Peyer's patch (tissue), 4 donors: ENCODE results near the gene SLC66A2. TPM values are rescaled to one million over a fixed set of nuclear protein-coding genes. Genes with fewer than 3 reads are reported as not detected.

Experiments used
- DNase-seq, 3 donors: peaks; one replicate each; pipeline ENCODE4 v3.0.0-alpha.2; 2017 to 2019
- H3K27ac ChIP-seq, 4 donors: fragments of 200-600 bp; sonication (generic); one replicate each; pipeline ENCODE4 v1.5.1; 2016 to 2019
- H3K27me3 ChIP-seq, 2 donors: fragments of 200-600 bp; sonication (generic); one replicate each; pipeline ENCODE4 v1.5.1; 2019
- H3K36me3 ChIP-seq, 3 donors: fragments of 200-600 bp; sonication (generic); one replicate each; pipeline ENCODE4 v1.5.1; 2016 to 2019
- H3K4me1 ChIP-seq, 4 donors: fragments of 200-600 bp; sonication (generic); one replicate each; pipeline ENCODE4 v1.5.1; 2016 to 2019
- H3K4me3 ChIP-seq, 4 donors: fragments of 200-600 bp; sonication (generic); 1 replicate in 3 of 4; 2 replicates in 1 of 4; pipeline ENCODE4 v1.5.1; 2016 to 2019; ENCODE audit warnings: mild to moderate bottlenecking in 1 of 4
- H3K9me3 ChIP-seq, 4 donors: fragments of 200-600 bp; sonication (generic); one replicate each; pipeline ENCODE4 v1.5.1; 2016 to 2019; ENCODE audit warnings: mild to moderate bottlenecking in 1 of 4
- POLR2A ChIP-seq, 2 donors: fragments of 450-650 bp; IDR thresholded peaks; one replicate each; pipeline ENCODE4 v1.5.1; 2017; ENCODE audit warnings: antibody characterized with exemption in 2 of 2, mild to moderate bottlenecking in 2 of 2, moderate library complexity in 2 of 2
- total RNA-seq, 4 donors: library from RNA; depleted of rRNA; stranded (reverse); fragments of >200 nt; gene quantifications; one replicate each; pipeline ENCODE4 v1.1.0, GENCODE V29; 2016
- TF ChIP-seq, protein P1 (sequence below), 6 experiments: fragments of 450-650 bp in 4 of 6; fragments of 200-600 bp in 2 of 6; sonication (generic) in 1 of 6; IDR thresholded peaks; one replicate each; pipeline ENCODE4 v1.5.1; 2017 to 2019; ENCODE audit warnings: antibody characterized with exemption in 6 of 6, mild to moderate bottlenecking in 3 of 6, moderate library complexity in 1 of 6

The SLC66A2 gene
- total RNA-seq, 4 donors from 2014 or later = 28.0 to 41.4 (median 34.9) TPM

- peak in 2 of 3 donors; percentile 21 to 44 for DNase-seq
- Histone ChIP-seq H3K27ac (peak overlapping the region in 2 of 4 donors; percentile 18 to 57), H3K9me3 (peaks cover 0 to 18% (median 1%) of the 10 kb centered on the region in 4 donors), H3K27me3 (no peaks in the 10 kb centered on the region), H3K4me1 (peaks cover 0 to 14% (median 0%) of the 10 kb centered on the region in 4 donors), H3K4me3 (no peak overlapping the region), H3K36me3 (peaks cover 0 to 12% (median 0%) of the 10 kb centered on the region in 3 donors)
- TF ChIP-seq, protein P1, sequence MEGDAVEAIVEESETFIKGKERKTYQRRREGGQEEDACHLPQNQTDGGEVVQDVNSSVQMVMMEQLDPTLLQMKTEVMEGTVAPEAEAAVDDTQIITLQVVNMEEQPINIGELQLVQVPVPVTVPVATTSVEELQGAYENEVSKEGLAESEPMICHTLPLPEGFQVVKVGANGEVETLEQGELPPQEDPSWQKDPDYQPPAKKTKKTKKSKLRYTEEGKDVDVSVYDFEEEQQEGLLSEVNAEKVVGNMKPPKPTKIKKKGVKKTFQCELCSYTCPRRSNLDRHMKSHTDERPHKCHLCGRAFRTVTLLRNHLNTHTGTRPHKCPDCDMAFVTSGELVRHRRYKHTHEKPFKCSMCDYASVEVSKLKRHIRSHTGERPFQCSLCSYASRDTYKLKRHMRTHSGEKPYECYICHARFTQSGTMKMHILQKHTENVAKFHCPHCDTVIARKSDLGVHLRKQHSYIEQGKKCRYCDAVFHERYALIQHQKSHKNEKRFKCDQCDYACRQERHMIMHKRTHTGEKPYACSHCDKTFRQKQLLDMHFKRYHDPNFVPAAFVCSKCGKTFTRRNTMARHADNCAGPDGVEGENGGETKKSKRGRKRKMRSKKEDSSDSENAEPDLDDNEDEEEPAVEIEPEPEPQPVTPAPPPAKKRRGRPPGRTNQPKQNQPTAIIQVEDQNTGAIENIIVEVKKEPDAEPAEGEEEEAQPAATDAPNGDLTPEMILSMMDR (IDR thresholded peaks at IDR 0.05) = no peak
- TF ChIP-seq POLR2A (IDR thresholded peaks at IDR 0.05) = no peak
Measured at GRCh38 chr18:79935098-79935480, 16.4 kb downstream of the SLC66A2 start.

- peaks cover 0 to 16% (median 0%) of the 10 kb centered on the region in 3 donors for H3K36me3 ChIP-seq
- peaks cover 0 to 14% (median 0%) of the 10 kb centered on the region in 4 donors for H3K4me1 ChIP-seq
Measured at GRCh38 chr18:79934311-79935097, 16.9 kb downstream of the SLC66A2 start.

GRCh38 chr18:79933765-79934164, 17.7 kb downstream of the SLC66A2 start:
- Histone ChIP-seq H3K36me3 (peaks cover 0 to 23% (median 0%) of the 10 kb centered on the region in 3 donors), H3K27me3 (no peaks in the 10 kb centered on the region), H3K4me3 (no peak overlapping the region), H3K4me1 (peaks cover 0 to 14% (median 0%) of the 10 kb centered on the region in 4 donors), H3K9me3 (peaks cover 0 to 25% (median 4%) of the 10 kb centered on the region in 4 donors), H3K27ac (no peak overlapping the region)
- no peak for TF ChIP-seq POLR2A (IDR thresholded peaks at IDR 0.05)
- TF ChIP-seq, protein P1 (IDR thresholded peaks at IDR 0.05) = peak in 3 of 6 experiments; percentile 29 to 44 (median 43)
- peak in 2 of 3 donors; percentile 60 to 65 for DNase-seq

More at GRCh38 chr18:79934311-79935097, 16.9 kb downstream of the SLC66A2 start:
- peak overlapping the region in 2 of 4 donors; percentile 18 to 57 for H3K27ac ChIP-seq
- no peaks in the 10 kb centered on the region for H3K27me3 ChIP-seq
- H3K9me3 ChIP-seq = peaks cover 0 to 18% (median 1%) of the 10 kb centered on the region in 4 donors
- no peak for TF ChIP-seq POLR2A (IDR thresholded peaks at IDR 0.05)
- TF ChIP-seq, protein P1 (IDR thresholded peaks at IDR 0.05) = peak in 3 of 6 experiments; percentile 39 to 51 (median 42)
- peak in 2 of 3 donors; percentile 51 to 69 for DNase-seq
- H3K4me3 ChIP-seq = no peak overlapping the region

- H3K27me3 ChIP-seq = no peaks in the 10 kb centered on the region
- peaks cover 0 to 14% (median 0%) of the 10 kb centered on the region in 4 donors for H3K4me1 ChIP-seq
- H3K9me3 ChIP-seq = peaks cover 0 to 26% (median 7%) of the 10 kb centered on the region in 4 donors
- TF ChIP-seq POLR2A (IDR thresholded peaks at IDR 0.05) = no peak
- TF ChIP-seq, protein P1 (IDR thresholded peaks at IDR 0.05) = no peak
- no peak for DNase-seq
- no peak overlapping the region for H3K27ac ChIP-seq
- peaks cover 0 to 31% (median 0%) of the 10 kb centered on the region in 3 donors for H3K36me3 ChIP-seq
- no peak overlapping the region for H3K4me3 ChIP-seq
Measured at GRCh38 chr18:79932907-79933306, 18.5 kb downstream of the SLC66A2 start.

DNA sequence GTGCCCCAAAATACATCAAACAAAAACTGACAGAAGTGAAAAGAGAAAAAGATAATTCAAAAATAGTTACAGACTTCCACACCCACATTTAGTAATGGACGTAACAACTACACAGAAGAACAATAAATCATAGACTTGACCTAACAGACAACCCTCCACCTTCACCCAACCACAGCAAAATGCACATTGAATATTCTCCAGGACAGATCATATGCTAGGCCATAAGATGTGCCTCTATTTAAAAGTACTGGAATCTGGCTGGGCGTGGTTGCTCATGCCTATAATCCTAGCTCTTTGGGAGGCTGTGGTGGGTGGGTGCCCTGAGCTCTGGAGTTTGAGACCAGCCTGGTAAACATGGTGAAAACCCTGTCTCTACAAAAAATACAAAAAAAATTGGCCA, 20.0 kb downstream of the SLC66A2 start:
- Histone ChIP-seq H3K9me3 (peaks cover 0 to 26% (median 7%) of the 10 kb centered on the region in 4 donors), H3K27ac (no peak overlapping the region), H3K27me3 (no peaks in the 10 kb centered on the region), H3K4me3 (no peak overlapping the region), H3K36me3 (peaks cover 0 to 34% (median 0%) of the 10 kb centered on the region in 3 donors), H3K4me1 (peaks cover 0 to 14% (median 0%) of the 10 kb centered on the region in 4 donors)
- TF ChIP-seq, protein P1 (IDR thresholded peaks at IDR 0.05) = no peak
- TF ChIP-seq POLR2A (IDR thresholded peaks at IDR 0.05) = no peak
- DNase-seq = no peak
